OCI-LY3 (cell line): ENCODE measurements around the gene HMG20A.

Experiments
- H2AFZ ChIP-seq: fragments of 200-600, 300-600 bp; shearing (Covaris generic); 2 replicates; pipeline ENCODE4 v1.6.0; 2014; ENCODE audit warnings: antibody characterized with exemption, low read depth, low read length
- H3K27ac ChIP-seq: fragments of 200-600, 300-600 bp; sonication (generic); 2 replicates; pipeline ENCODE4 v1.5.1; 2014; ENCODE audit warnings: mild to moderate bottlenecking, low read length, moderate library complexity, mixed read lengths
- H3K27me3 ChIP-seq: fragments of 200-600, 300-600 bp; sonication (generic); 2 replicates; pipeline ENCODE4 v1.6.1; 2014; ENCODE audit warnings: low read depth, low read length, mixed read lengths
- H3K36me3 ChIP-seq: fragments of 200-600, 300-600 bp; sonication (generic); replicated peaks from 2 replicates; pipeline ENCODE3; 2014; ENCODE audit warnings: low read depth, low read length, mixed read lengths
- H3K4me1 ChIP-seq: fragments of 300-600, 200-600 bp; sonication (generic); 2 replicates; pipeline ENCODE4 v1.6.1; 2014; ENCODE audit warnings: low read length, mixed read lengths
- H3K4me2 ChIP-seq: fragments of 200-600, 300-600 bp; sonication (generic); 2 replicates; pipeline ENCODE4 v1.6.1; 2014; ENCODE audit warnings: low read length, mixed read lengths
- H3K4me3 ChIP-seq: fragments of 300-600, 200-600 bp; sonication (generic); 2 replicates; pipeline ENCODE4 v1.5.1; 2014; ENCODE audit warnings: antibody characterized with exemption, mild to moderate bottlenecking, low read length, moderate library complexity
- H3K79me2 ChIP-seq: fragments of 300-600, 200-600 bp; shearing (Covaris generic); 2 replicates; pipeline ENCODE4 v1.6.1; 2014; ENCODE audit warnings: mild to moderate bottlenecking, low read length, mixed read lengths
- H3K9ac ChIP-seq: fragments of 300-600, 200-600 bp; shearing (Covaris generic); 2 replicates; pipeline ENCODE4 v1.6.0; 2014; ENCODE audit warnings: mild to moderate bottlenecking, low read length, moderate library complexity
- H3K9me3 ChIP-seq: fragments of 200-600, 300-600 bp; shearing (Covaris generic); 2 replicates; pipeline ENCODE4 v1.6.1; 2014; ENCODE audit warnings: low read length, mixed read lengths; ENCODE audit not compliant: insufficient read depth
- H4K20me1 ChIP-seq: fragments of 200-600, 300-600 bp; sonication (generic); 2 replicates; pipeline ENCODE4 v1.6.1; 2016; ENCODE audit warnings: low read length, mixed read lengths; ENCODE audit not compliant: insufficient read depth
- CTCF ChIP-seq: fragments of 200-600, 300-600 bp; sonication (generic); IDR thresholded peaks from 2 replicates; pipeline ENCODE4 v1.5.1; 2014; ENCODE audit warnings: antibody characterized with exemption, low read length, low read depth
- EZH2phosphoT487 ChIP-seq: fragments of 200-600 bp; shearing (Covaris generic); IDR thresholded peaks from 2 replicates; pipeline ENCODE4 v1.6.1; 2018; ENCODE audit warnings: antibody characterized with exemption, mixed run types, low read depth

Gene HMG20A

GRCh38 chr15:77533578-77534430 is 113.1 kb downstream of the HMG20A start:
- H4K20me1 ChIP-seq = no peaks in the 10 kb centered on the region
- TF ChIP-seq EZH2phosphoT487 = no peak
- no peak for TF ChIP-seq CTCF
- H3K79me2 ChIP-seq = no peaks in the 10 kb centered on the region
- 0 out of 2 replicates have a peak, but pooled peaks cover 5% of the 10 kb centered on the region for H3K27me3 ChIP-seq
- H3K9ac ChIP-seq = no peak overlapping the region
- H3K4me3 ChIP-seq = no peak overlapping the region
- H3K9me3 ChIP-seq = no peaks in the 10 kb centered on the region
- H3K36me3 ChIP-seq = no peaks in the 10 kb centered on the region
- H3K4me1 ChIP-seq = peaks cover 44% of the 10 kb centered on the region
- H3K4me2 ChIP-seq = peak overlapping the region; percentile 21; the same call in 1 of the 2 replicates
- no peak overlapping the region for H3K27ac ChIP-seq
- no peak overlapping the region for H2AFZ ChIP-seq
